Pancreas (tissue), 10 donors: ENCODE data around the gene NSG2. TPM values are rescaled to one million over a fixed set of nuclear protein-coding genes. Genes with fewer than 3 reads are reported as not detected.
"Not testable (repeated sequence)": the region's sequence is repeated elsewhere in the genome, so short reads cannot be mapped to it uniquely, and the experiment has no call there.

Experiments used
- ATAC-seq, 4 donors: fragments of 200-7000 bp; cut with Tn5 transposase; one replicate each; pipeline versions ENCODE4 v1.8.0 to v1.9.1; 2020; ENCODE audit warnings: mild to moderate bottlenecking in 4 of 4, moderate library complexity in 4 of 4
- DNase-seq, 6 donors: peaks; one replicate each; pipeline ENCODE4 v3.0.0-alpha.2; 2020
- FAIRE-seq: peaks from 2 replicates; lab custom pipeline; 2012; peaks lifted over from hg19 to GRCh38; lab: Jason Lieb, UNC
- H3K27ac ChIP-seq, 4 donors: fragments of 200-600 bp; sonication (generic); 1 replicate in 3 of 4; 2 replicates in 1 of 4; pipeline versions ENCODE4 v1.5.0 to v1.8.0; 2020
- H3K27me3 ChIP-seq, 4 donors: fragments of 200-600 bp; one replicate each; pipeline ENCODE4 v1.8.0; 2021
- H3K36me3 ChIP-seq, 3 donors: fragments of 200-600 bp; sonication (generic) in 1 of 3; one replicate each; pipeline versions ENCODE4 v1.5.0 to v1.8.0; 2020 to 2021
- H3K4me1 ChIP-seq, 3 donors: fragments of 200-600 bp; one replicate each; pipeline ENCODE4 v1.8.0; 2021
- H3K4me3 ChIP-seq, 4 donors: fragments of 200-600 bp; sonication (generic) in 2 of 4; one replicate each; pipeline versions ENCODE4 v1.5.0 to v1.8.0; 2020 to 2021
- H3K9me3 ChIP-seq, 4 donors: fragments of 200-600 bp; one replicate each; pipeline ENCODE4 v1.8.0; 2021
- CTCF ChIP-seq, 4 donors: fragments of 200-600 bp; sonication (generic) in 3 of 4; IDR thresholded peaks; one replicate each; pipeline versions ENCODE4 v1.5.0 to v1.8.0; 2021; ENCODE audit warnings: antibody characterized with exemption in 4 of 4
- WGBS, 2 donors: extraction: QIAGEN DNeasy Blood & Tissue Kit; methylation state at CpG; one replicate each; pipeline ENCODE4 v1.1.7; 2013; 5-methylcytosine and 5-hydroxymethylcytosine counted together
- intact Hi-C, 3 donors: fragments of 100-400 bp; cut with DNase I; formaldehyde crosslinking; loops; one replicate each; pipeline versions ENCODE4 v1.11.1 to v1.14.2; 2022
- polyA plus RNA-seq, 2 donors: library from polyadenylated mRNA; stranded (reverse); fragments of 200-250 nt; gene quantifications; one replicate each; pipeline ENCODE4 v1.2.3, GENCODE V29; 2013
- total RNA-seq, 6 donors: library from RNA; stranded (reverse); fragmentation: NEBNext Ultra II Directional in 4 of 6; extraction: Animal tissue kit (Norgen Biotek cat#: 25700) in 4 of 6; gene quantifications; one replicate each; pipeline versions ENCODE4 v1.2.1 to v1.2.4, GENCODE V29; 2021 to 2023
- donor health status: healthy with polysubstance abuse.
- donor health status: DM: no; HTN: no; CAD: no; lungs with moderate emphysema.
- donor health status: DM: no; HTN: no; CAD: no.
- donor health status: control.
- donor health status: control.
- donor health status: Bipolar disorder and iron deficiency.
- donor health status: DM: yes; HTN: yes; CAD: no.
- donor health status: DM: no; HTN: no; CAD: no.
- donor health status: DM: no; HTN: no; CAD: no.
- donor health status: DM: yes; HTN: yes; CAD: no.

NSG2 gene
- total and polyA plus RNA-seq, 8 donors = 0.19 to 3.5 (median 0.45) TPM

DNA sequence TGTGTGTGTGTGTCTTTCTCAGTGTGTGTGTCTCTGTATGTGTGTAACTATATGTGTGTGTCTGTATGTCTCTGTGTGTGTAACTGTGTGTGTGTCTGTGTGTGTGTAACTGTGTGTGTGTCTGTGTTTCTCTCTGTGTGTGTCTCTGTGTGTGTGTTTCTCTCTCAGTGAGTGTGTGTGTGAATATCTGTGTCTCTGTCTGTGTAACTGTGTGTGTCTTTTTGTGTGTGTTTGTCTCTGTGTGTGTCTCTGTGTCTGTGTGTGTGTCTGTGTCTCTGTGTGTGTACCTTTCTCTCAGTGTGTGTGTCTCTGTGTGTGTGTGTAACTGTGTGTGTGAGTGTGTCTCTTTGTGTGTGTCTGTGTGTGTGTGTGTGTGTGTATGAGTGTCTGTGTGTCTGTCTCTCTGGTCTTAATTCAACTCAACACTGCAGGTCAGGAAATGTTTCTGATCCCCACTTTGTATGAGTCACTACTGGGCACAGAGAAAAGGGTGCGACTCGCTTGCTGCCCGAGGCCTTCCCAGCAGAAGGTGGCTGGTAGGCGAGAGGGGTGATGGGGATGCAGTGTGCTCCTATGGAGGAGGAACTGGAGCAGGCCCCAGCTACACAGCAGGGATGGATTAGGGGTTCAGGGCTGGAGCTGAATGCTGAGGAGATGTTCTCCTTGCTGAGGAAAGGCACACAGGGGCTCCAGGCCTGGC lies 52.1 kb downstream of the NSG2 start:
- no peak for TF ChIP-seq CTCF (IDR thresholded peaks at IDR 0.05)
- no peaks in the 10 kb centered on the region for H3K4me1 ChIP-seq
- intact Hi-C loops = no loop called here
- no peaks in the 10 kb centered on the region for H3K27me3 ChIP-seq
- H3K9me3 ChIP-seq = no peaks in the 10 kb centered on the region
- FAIRE-seq (no peak), ATAC-seq (no peak), DNase-seq (no peak)
- no peak overlapping the region for H3K4me3 ChIP-seq
- H3K27ac ChIP-seq = no peak overlapping the region
- H3K36me3 ChIP-seq = no peaks in the 10 kb centered on the region
- WGBS, 2 donors = 78 to 82% methylated on average over 4 of the region's 4 CpGs

GRCh38 chr5:174098694-174099093 lies 53.2 kb downstream of the NSG2 start:
- 79 to 80% methylated on average over 15 of the region's 15 CpGs for WGBS, 2 donors
- Histone ChIP-seq H3K4me3 (no peak overlapping the region), H3K4me1 (no peaks in the 10 kb centered on the region), H3K36me3 (no peaks in the 10 kb centered on the region), H3K9me3 (no peaks in the 10 kb centered on the region), H3K27ac (no peak overlapping the region), H3K27me3 (no peaks in the 10 kb centered on the region)
- intact Hi-C loops = no loop called here
- no peak for ATAC-seq
- no peak for FAIRE-seq
- DNase-seq = no peak
- TF ChIP-seq CTCF (IDR thresholded peaks at IDR 0.05) = no peak

DNA sequence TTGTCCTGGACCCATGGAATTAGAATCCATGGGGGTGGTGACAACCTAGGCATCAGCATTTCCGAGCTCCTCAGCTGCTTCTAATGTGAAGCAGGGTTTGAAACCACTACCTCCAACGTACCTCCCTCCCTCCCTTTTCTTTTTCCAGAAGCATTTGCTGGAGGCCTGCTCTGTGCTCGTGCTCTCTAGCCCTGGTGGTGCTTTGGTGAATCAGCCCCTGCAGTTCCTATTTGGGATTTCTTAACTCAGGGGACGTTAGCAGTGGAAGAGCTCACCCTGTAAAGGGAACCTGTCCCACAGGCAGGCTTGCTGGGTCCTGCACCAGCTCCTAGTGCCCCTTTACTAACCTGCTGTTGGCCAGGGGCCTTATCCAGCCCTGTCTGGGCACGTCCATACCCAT lies 55.0 kb downstream of the NSG2 start:
- ATAC-seq (no peak), FAIRE-seq (no peak), DNase-seq (no peak)
- no peaks in the 10 kb centered on the region for H3K36me3 ChIP-seq
- WGBS, 2 donors = 59 to 73% methylated on average over 5 of the region's 5 CpGs
- no peak overlapping the region for H3K4me3 ChIP-seq
- H3K4me1 ChIP-seq = no peaks in the 10 kb centered on the region
- H3K27me3 ChIP-seq = no peaks in the 10 kb centered on the region
- no peak overlapping the region for H3K27ac ChIP-seq
- intact Hi-C loops = no loop called here
- no peaks in the 10 kb centered on the region for H3K9me3 ChIP-seq
- no peak for TF ChIP-seq CTCF (IDR thresholded peaks at IDR 0.05)

DNA sequence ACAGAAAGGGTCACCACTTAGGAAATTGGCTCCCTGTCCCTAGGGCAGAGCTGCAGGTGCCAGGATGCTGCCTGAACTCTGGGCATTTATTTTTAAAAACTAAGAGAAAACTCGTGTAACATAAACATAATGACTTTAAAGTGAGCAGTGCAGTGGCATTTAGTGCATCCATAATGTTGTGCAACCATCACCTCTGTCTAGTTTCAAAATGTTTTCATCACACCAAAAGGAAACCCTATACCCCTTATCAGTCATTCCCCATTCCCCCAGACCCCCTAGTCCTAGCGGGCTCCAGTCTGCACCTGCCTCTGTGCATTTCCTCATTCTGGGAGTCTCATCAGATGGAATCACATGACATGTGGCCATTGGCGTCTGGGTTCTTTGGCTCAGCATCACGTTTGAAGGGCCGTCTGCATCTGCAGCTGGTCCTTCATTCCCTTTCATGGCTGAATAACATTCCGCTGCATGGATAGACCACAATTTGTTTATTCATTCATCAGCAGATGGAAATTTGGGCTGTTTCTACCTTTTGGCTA lies 55.8 kb downstream of the NSG2 start:
- Histone ChIP-seq H3K36me3 (no peaks in the 10 kb centered on the region), H3K9me3 (no peaks in the 10 kb centered on the region), H3K27ac (no peak overlapping the region), H3K4me3 (no peak overlapping the region), H3K27me3 (no peaks in the 10 kb centered on the region), H3K4me1 (no peaks in the 10 kb centered on the region)
- TF ChIP-seq CTCF (IDR thresholded peaks at IDR 0.05) = no peak
- WGBS, 2 donors = 55 to 65% methylated on average over 6 of the region's 6 CpGs
- FAIRE-seq (no peak), DNase-seq (no peak), ATAC-seq (no peak)
- intact Hi-C loops = no loop called here

DNA sequence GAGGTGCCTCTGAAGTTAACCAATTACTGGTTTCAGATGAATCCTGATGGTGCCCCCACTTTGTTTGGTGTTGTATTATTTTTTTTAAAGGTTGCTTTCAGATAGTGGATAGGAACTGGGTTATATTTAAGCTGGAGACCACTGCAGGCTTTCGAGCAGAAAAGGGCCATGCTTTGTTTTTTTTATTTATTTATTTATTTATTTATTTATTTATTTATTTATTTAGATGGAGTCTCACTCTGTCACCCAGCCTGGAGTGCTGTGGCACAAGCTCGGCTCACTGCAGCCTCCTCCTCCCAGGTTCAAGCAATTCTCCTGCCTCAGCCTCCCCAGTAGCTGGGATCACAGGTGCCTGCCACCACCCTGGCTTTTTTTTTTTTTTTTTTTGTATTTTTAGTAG lies 57.1 kb downstream of the NSG2 start:
- intact Hi-C loops = not testable (repeated sequence)

More for the DNA sequence above, 57.1 kb downstream of the NSG2 start:
- not testable (repeated sequence) for H3K27ac ChIP-seq, H3K27me3 ChIP-seq, FAIRE-seq, H3K4me3 ChIP-seq, H3K36me3 ChIP-seq, H3K4me1 ChIP-seq, DNase-seq, ATAC-seq, H3K9me3 ChIP-seq
- 80 to 84% methylated on average over 2 of the region's 2 CpGs for WGBS, 2 donors
